ENCODE results near the gene SRRM5.
"Not testable (repeated sequence)": the region's sequence is repeated elsewhere in the genome, so short reads cannot be mapped to it uniquely, and the experiment has no call there.

The SRRM5 gene

GRCh38 chr19:43619262-43620060 lies 7.6 kb downstream of the SRRM5 start, which contains the start of gene ZNF428:
Gene ZNF428 (minus strand): TSS chr19:43619629. CDS start chr19:43614304, 5,325 bp downstream.
- DNase-seq = peak; percentile 65

DNA sequence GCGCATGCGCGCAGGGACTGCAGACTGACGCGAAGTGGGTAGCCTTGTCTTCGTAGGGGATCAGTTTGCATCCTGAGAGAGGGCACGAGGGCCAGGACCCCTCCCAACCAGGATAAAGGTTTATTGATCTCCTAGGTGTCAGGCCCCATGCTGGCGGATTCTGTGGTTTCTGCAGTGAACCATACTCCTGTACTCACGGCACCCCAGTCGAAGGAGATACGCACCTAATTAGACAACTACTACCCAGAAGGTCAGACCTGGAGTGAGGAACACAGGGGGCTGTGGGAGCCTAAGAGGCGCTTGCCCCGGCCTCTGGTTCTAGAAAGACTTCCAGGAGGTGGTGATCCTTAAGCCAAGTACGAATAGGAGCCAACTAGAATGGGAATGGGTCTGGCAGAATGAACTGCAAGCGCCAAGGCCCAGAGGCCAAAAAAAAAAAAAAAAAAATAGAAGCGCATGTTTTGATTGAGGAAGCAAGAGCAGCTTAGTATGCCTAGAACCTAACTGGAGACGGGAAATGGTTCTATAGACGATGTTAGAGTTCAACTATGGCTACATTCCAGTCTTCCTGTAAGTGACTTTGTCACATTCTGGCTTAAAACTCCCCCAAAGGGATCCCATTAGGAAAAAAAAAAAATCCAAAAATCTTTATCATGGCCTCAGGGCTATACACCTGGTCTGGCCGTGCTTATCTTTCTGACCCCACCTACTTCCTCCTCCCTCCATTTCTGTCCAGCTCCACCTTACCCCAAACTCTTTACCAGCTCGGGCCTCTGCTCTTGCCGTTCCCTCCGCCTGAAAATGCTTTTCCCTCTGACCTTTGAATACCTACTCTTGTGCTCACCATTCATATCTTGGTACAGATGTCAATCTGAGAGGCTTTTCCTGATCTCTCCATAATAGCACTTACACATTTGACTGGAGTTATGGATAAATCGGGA lies 8.4 kb downstream of the SRRM5 start:
- no peak for DNase-seq

DNA sequence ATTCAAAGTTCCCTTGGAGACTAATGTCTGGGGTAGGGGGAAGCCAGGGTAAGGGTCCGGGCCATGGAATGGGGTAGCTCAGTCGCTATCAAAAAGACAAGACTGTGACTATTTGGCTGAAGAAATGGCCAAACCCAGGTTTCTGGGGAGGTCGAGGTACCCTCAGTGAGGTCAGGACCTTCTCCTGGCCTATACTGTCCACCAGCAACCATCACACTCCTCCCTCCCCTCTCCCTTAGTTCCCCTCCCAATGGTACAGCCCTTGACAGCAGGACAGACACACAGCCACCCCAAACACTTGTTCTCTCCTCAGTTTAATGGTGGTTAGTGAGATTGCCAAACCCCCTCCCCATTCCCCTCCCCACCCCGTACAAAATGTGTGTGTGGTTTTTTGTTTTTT lies 10.2 kb downstream of the SRRM5 start:
- no peak for DNase-seq

DNA sequence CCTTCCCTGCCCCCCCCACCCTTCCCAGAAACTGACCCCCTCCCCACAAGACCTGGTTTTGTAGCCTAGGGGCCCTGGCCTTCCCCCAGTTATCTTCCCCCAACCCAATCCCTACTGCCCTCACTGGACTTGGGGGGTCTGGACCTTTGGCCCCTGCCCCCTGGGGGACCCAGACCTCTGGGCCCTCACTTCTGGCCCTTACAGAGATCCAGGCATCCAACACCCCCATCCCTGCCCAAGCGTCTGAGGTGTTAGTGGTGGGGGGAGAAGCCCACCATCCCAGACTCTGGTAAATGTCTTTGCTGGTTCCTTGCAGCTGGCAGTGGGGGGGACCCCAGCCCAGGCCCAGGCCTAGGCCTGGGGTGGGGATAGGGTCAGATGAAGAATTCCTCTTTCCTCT lies 11.1 kb downstream of the SRRM5 start:
- no peak for DNase-seq

DNA sequence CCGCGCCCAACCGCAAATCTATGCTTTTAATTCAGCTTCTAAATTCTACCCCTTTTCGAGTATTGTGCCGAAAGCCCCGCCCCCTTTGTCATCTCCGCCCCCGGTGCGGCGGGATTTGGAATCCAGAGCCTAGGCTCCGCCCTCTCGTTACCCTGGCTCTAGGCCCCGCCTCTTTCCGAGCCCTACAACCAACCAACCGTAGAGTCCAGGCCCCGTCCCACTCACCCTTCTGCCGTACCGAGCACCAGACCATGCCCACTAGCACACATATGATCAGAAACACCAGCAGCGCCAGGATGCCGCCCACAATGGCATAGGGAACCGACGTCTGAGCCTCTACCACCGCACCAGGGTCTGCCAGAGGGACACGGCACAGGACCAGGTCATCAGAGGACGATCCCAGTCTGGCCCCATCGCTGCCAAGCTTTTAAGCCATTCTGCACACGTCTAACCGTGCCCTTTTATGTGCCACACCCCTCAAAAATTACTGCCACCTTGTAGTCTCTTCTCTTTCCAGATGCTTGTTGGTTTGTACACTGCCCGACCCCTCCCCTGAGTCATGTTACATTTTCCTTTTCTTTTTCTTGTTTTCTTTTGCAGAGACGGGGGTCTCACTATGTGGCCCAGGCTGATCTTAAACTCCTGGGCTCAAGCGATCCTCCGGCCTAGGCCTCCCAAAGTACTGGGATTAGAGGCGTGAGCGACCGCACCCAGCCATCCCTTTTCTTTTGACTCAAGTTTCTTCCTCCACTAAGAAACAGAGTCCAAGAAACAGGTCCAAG lies 12.2 kb downstream of the SRRM5 start:
- no peak for DNase-seq

GRCh38 chr19:43624933-43625332 lies 13.0 kb downstream of the SRRM5 start:
- DNase-seq = no peak

DNA sequence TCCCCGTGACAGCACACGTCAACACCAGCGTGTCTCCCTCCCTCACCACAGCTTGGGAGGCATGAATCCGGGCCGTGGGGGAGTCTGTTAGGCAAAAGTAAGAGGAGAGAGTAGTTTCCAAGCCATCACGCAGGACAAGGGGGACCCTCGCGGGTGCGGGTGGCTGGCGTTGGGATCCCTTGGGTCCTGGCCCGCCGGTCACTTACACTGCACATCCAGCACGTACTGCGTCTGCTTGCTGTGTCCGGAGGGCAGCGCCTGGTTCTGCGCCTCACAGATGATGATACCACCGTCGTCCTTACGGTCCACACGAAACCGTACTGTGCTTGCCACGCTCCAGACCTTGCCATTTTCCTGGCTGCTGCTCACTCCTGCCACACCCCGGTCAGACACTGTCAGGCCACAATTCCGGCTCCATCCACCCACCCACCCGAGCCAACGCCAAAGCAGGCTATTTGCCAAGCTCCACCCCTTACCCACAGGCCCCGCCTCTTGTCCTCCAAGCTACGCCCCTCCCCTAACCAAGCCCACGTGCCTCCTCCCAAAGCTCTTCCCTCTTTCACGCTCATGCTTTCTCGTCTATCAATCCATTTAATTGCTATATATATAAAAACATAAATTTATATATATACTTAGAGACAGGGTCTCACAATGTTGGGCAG lies 14.2 kb downstream of the SRRM5 start:
- DNase-seq = no peak

- no peak for DNase-seq
Measured at GRCh38 chr19:43626838-43627237, 14.9 kb downstream of the SRRM5 start.

DNA sequence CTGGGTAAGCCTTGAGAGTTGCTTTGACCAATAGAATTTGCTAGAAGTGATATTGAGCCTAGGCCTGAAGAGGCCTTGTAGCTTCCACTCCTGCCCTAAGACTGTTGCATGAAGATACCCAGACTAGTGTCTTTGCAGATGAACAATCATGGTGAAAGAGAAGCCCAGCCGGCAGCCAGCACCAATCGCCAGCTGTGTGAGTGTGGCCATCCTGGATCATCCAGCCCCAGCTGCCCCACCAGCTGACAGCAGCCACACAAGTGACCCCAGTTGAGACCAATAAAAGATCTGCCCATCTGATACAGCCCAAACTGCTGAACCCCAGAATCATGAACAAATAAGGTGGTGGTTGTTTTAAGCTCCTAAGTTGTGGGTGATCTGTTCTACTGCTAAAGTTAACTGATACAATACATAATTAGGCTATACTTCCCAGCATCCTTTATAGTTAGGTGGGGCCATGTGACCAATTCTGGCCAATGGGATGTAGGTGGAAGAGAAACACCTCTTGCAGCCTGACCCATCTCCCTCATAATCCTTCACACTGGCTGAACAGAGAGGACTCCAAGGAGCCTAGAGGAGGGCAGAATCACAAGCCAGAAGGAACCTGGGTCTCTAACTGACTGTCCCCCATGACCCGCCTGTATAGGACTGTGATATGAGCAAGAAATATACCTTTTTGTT lies 16.9 kb downstream of the SRRM5 start:
- no peak for DNase-seq

- DNase-seq = no peak
Measured at GRCh38 chr19:43631491-43631890, 19.6 kb downstream of the SRRM5 start.

- no peak for DNase-seq
Measured at GRCh38 chr19:43633520-43633919, 21.6 kb downstream of the SRRM5 start.

DNA sequence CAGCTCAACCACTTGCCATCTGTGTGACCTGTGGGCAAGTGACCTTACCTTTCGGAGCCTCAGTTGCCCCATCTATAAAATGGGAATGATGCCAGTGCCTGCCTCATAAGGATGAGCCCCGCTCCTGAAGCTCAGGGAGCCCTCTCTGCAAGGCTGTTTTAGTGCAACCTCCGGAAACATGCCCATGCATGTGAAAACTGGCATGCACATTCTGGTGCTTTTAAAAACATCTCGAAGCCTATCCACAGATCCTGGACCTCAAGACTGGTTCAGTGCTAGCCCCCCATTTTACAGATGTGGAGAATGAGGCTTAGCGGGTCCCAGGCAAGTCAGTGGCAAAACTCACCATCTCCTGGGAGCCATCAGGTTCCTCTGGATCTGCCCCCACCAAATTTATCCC lies 22.2 kb downstream of the SRRM5 start:
- DNase-seq = no peak

DNA sequence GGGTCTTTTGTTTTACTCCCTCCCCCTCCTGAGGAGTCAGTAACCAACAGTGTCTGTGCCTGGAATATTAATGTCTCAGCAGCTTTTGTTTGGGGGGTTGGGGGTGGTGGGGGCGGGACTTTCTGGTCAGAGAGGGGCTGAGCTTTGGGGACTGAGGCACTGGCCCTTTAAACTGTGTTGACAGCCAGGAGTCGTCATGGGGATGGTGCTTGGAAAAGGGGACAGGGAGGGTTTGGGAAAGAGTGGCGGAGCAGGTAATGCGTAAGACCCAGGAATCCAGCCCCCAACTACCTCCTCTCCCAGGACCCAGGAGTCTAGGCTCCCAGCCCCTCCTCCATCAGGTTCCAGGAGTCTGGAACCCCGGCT lies 22.6 kb downstream of the SRRM5 start:
- DNase-seq = no peak

- no peak for DNase-seq
Measured at GRCh38 chr19:43634872-43635560, 23.1 kb downstream of the SRRM5 start.

DNA sequence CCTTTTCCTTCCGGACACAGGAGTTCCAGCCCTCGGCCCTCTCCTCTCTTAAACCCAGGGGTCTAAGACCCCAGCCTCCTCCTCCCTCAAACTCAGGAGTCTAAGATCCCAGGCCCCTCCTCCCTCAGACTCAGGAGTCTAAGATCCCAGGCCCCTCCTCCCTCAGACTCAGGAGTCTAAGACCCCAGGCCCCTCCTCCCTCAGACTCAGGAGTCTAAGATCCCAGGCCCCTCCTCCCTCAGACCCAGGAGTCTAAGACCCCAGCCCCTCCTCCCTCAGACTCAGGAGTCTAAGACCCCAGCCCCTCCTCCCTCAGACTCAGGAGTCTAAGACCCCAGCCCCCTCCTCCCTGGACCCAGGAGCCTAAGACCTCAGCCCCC lies 23.7 kb downstream of the SRRM5 start:
- not testable (repeated sequence) for DNase-seq

- DNase-seq = no peak
Measured at GRCh38 chr19:43636121-43636683, 24.3 kb downstream of the SRRM5 start.

- DNase-seq = no peak
Measured at GRCh38 chr19:43638214-43638994, 26.5 kb downstream of the SRRM5 start.

DNA sequence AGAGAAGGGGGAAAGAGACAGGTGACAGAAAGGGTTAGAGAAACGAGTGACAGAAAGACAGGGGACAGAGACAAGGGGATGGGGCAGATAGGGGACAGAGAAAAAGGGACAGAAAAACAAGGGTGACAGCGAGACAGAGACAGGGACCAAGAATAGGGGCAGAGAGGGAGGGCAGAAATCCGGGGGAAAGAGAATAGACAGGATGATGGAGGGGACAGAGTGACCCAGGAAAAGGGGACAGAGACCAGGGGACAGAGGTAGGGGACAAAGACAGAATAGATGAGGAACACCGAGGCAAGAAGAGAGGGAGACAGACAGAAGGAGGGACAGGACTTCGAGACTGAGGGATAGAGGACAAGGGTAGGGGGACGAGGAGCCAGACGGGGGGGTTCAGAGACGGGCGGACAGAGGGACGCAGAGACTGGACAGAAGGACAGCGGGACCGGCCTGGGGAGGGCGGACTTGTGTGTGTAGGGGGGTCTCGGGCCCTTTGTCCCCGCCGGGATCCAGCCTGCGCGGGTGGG lies 27.2 kb downstream of the SRRM5 start:
- DNase-seq = no peak

DNA sequence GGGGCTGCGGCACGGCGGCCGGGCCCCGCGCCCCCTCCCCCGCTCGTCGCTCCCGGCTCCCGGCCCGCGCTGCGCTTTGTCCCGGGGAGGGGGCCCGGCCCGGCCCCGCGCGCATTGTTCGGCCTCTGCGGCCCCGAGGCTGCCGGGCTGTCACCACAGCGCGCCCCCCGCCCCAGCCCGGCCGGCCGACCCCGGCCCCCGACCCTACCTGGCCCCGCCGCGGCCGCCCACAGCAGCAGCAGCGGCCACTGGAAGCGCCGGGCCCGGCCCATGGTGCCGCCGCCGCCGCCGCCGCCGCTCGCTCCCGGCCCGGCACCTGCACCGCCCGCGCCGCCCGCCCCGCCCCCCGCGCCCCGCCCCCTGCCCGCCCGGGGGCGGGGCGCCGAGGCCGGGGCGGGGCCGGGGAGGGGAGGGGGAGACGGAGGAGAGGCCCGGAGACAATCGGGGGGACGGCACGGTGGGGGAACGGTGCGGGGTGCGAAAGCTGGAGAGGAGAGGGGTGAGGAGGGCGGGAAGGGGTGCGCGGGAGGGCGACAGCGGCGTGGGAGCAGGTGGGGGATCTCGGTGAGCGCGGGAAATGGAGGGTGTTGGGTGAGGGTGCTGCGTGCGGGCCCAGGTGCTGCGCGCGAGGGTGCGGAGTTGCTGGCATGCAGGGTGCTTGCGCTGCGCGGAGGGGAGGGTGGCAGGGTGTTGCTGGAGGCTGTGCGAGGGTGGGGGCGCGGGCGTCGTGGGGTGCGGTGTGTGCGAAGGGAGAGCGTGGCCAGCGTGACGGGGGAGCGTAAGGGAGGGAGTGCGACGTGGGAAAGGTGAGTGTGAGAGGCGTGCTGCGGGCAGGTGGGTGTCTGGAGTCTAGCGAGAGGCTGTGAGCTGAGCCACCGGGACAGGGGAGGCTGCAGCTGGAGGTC lies 27.9 kb downstream of the SRRM5 start, which contains the start of gene CADM4:
Gene CADM4, minus strand, starts transcription at position 332 of the 905 bp plus-strand sequence. Its CDS starts 60 bp downstream, at position 272.
- DNase-seq = no peak
